HG02852 (cell line): Measurements from ENCODE around the gene GSTA5.
"Not testable (repeated sequence)": the region's sequence is repeated elsewhere in the genome, so short reads cannot be mapped to it uniquely, and the experiment has no call there.

Experiments
- ATAC-seq: cut with Tn5 transposase; IDR thresholded peaks from one replicate; pipeline ENCODE4 v1.9.1; 2021; ENCODE audit warnings: mild to moderate bottlenecking, moderate library complexity; ENCODE audit not compliant: unreplicated experiment

The GSTA5 gene

GRCh38 chr6:52840763-52841585 is at the start of gene GSTA5:
TSS of gene GSTA5 (minus strand) at chr6:52840813.
- ATAC-seq, result no peak

- ATAC-seq, result no peak
Observed at GRCh38 chr6:52890018-52890417, 49.4 kb upstream of the GSTA5 start.

- ATAC-seq, result no peak
Observed at GRCh38 chr6:52887910-52888524, 47.4 kb upstream of the GSTA5 start.

- ATAC-seq, result peak; percentile 100
Observed at GRCh38 chr6:52881996-52882841, 41.6 kb upstream of the GSTA5 start.

GRCh38 chr6:52881662-52881995 is 41.0 kb upstream of the GSTA5 start:
- no peak for ATAC-seq

GRCh38 chr6:52877786-52878185 is 37.2 kb upstream of the GSTA5 start:
- ATAC-seq, result no peak

GRCh38 chr6:52877168-52877567 is 36.6 kb upstream of the GSTA5 start:
- peak; percentile 46 for ATAC-seq

- no peak for ATAC-seq
Observed at GRCh38 chr6:52876056-52876787, 35.6 kb upstream of the GSTA5 start.

GRCh38 chr6:52872031-52872430 is 31.4 kb upstream of the GSTA5 start:
- no peak for ATAC-seq

- no peak for ATAC-seq
Observed at GRCh38 chr6:52871621-52872020, 31.0 kb upstream of the GSTA5 start.

GRCh38 chr6:52870335-52871091 is 29.9 kb upstream of the GSTA5 start:
- not testable (repeated sequence) for ATAC-seq

GRCh38 chr6:52868899-52869298 is 28.3 kb upstream of the GSTA5 start:
- not testable (repeated sequence) for ATAC-seq

- no peak for ATAC-seq
Observed at GRCh38 chr6:52868240-52868639, 27.6 kb upstream of the GSTA5 start.

- ATAC-seq, result not testable (repeated sequence)
Observed at GRCh38 chr6:52861151-52861550, 20.5 kb upstream of the GSTA5 start.

- ATAC-seq, result no peak
Observed at GRCh38 chr6:52858416-52858815, 17.8 kb upstream of the GSTA5 start.

- not testable (repeated sequence) for ATAC-seq
Observed at GRCh38 chr6:52856137-52856536, 15.5 kb upstream of the GSTA5 start.

- no peak for ATAC-seq
Observed at GRCh38 chr6:52849137-52849536, 8.5 kb upstream of the GSTA5 start.

- no peak for ATAC-seq
Observed at GRCh38 chr6:52846002-52846401, 5.4 kb upstream of the GSTA5 start.

- no peak for ATAC-seq
Observed at GRCh38 chr6:52843605-52844004, 3.0 kb upstream of the GSTA5 start.
